ENCODE results near the gene FMOD.
"Not testable (repeated sequence)": the region's sequence is repeated elsewhere in the genome, so short reads cannot be mapped to it uniquely, and the experiment has no call there.

Gene FMOD

GRCh38 chr1:203302894-203303293 is 48.0 kb downstream of the FMOD start:
- Histone ChIP-seq H3K4me3 (ENCODE audit: low read depth in 1 of 2, low read length in 1 of 2) (no peak overlapping the region), H3K27me3 (no peaks in the 10 kb centered on the region), H3K9me3 (no peaks in the 10 kb centered on the region), H3K36me3 (peaks cover 17% of the 10 kb centered on the region), H3K4me1 (ENCODE audit: control insufficient read depth in 1 of 2, insufficient read depth in 1 of 2, low read depth in 1 of 2, low read length in 1 of 2) (peaks cover 54 to 69% of the 10 kb centered on the region in 2 experiments), H3K27ac (peak overlapping the region; percentile 100)
- TF ChIP-seq CTCF (IDR thresholded peaks at IDR 0.05) = no peak

GRCh38 chr1:203302456-203302855 is 48.5 kb downstream of the FMOD start:
- Histone ChIP-seq H3K36me3 (peaks cover 13% of the 10 kb centered on the region), H3K27me3 (no peaks in the 10 kb centered on the region), H3K4me3 (ENCODE audit: low read depth in 1 of 2, low read length in 1 of 2) (no peak overlapping the region), H3K27ac (peak overlapping the region; percentile 100), H3K4me1 (ENCODE audit: control insufficient read depth in 1 of 2, insufficient read depth in 1 of 2, low read depth in 1 of 2, low read length in 1 of 2) (peaks cover 51 to 65% of the 10 kb centered on the region in 2 experiments), H3K9me3 (no peaks in the 10 kb centered on the region)
- no peak for TF ChIP-seq CTCF (IDR thresholded peaks at IDR 0.05)

- H3K4me1 ChIP-seq (ENCODE audit: control insufficient read depth in 1 of 2, insufficient read depth in 1 of 2, low read depth in 1 of 2, low read length in 1 of 2) = peaks cover 47 to 53% of the 10 kb centered on the region in 2 experiments
- H3K36me3 ChIP-seq = peaks cover 1% of the 10 kb centered on the region
- H3K27ac ChIP-seq = peak overlapping the region; percentile 75
- no peak overlapping the region for H3K4me3 ChIP-seq (ENCODE audit: low read depth in 1 of 2, low read length in 1 of 2)
- H3K27me3 ChIP-seq = no peaks in the 10 kb centered on the region
- TF ChIP-seq CTCF (IDR thresholded peaks at IDR 0.05) = no peak
- H3K9me3 ChIP-seq = no peaks in the 10 kb centered on the region
Measured at GRCh38 chr1:203301331-203301668, 49.6 kb downstream of the FMOD start.

GRCh38 chr1:203300441-203301330 is 50.2 kb downstream of the FMOD start:
- no peak for TF ChIP-seq CTCF (IDR thresholded peaks at IDR 0.05)
- Histone ChIP-seq H3K4me1 (ENCODE audit: control insufficient read depth in 1 of 2, insufficient read depth in 1 of 2, low read depth in 1 of 2, low read length in 1 of 2) (peaks cover 53 to 57% of the 10 kb centered on the region in 2 experiments), H3K4me3 (ENCODE audit: low read depth in 1 of 2, low read length in 1 of 2) (no peak overlapping the region)

GRCh38 chr1:203299719-203300429 is 51.0 kb downstream of the FMOD start:
- Histone ChIP-seq H3K4me1 (ENCODE audit: control insufficient read depth in 1 of 2, insufficient read depth in 1 of 2, low read depth in 1 of 2, low read length in 1 of 2) (peaks cover 57 to 62% of the 10 kb centered on the region in 2 experiments), H3K27ac (peak overlapping the region; percentile 75)
- H3K27me3 ChIP-seq; H3K36me3 ChIP-seq; H3K9me3 ChIP-seq; H3K4me3 ChIP-seq (ENCODE audit: low read depth in 1 of 2, low read length in 1 of 2): not testable (repeated sequence)

More at GRCh38 chr1:203300441-203301330, 50.2 kb downstream of the FMOD start:
- peak overlapping the region; percentile 75 for H3K27ac ChIP-seq
- H3K36me3 ChIP-seq = no peaks in the 10 kb centered on the region
- no peaks in the 10 kb centered on the region for H3K9me3 ChIP-seq
- no peaks in the 10 kb centered on the region for H3K27me3 ChIP-seq

GRCh38 chr1:203299169-203299568 is 51.8 kb downstream of the FMOD start:
- H3K4me3 ChIP-seq (ENCODE audit: low read depth in 1 of 2, low read length in 1 of 2) = no peak overlapping the region
- TF ChIP-seq CTCF (IDR thresholded peaks at IDR 0.05) = no peak
- peaks cover 54 to 55% of the 10 kb centered on the region in 2 experiments for H3K4me1 ChIP-seq (ENCODE audit: control insufficient read depth in 1 of 2, insufficient read depth in 1 of 2, low read depth in 1 of 2, low read length in 1 of 2)
- H3K36me3 ChIP-seq = no peaks in the 10 kb centered on the region
- H3K9me3 ChIP-seq = no peaks in the 10 kb centered on the region
- H3K27me3 ChIP-seq = no peaks in the 10 kb centered on the region
- H3K27ac ChIP-seq = no peak overlapping the region
